Gastrocnemius medialis (tissue), 4 donors: ENCODE data around the gene DYNLT1.

Source experiments
- POLR2A ChIP-seq, 2 donors: fragments of 450-650 bp; IDR thresholded peaks; one replicate each; pipeline ENCODE4 v1.6.1; 2017; ENCODE audit warnings: antibody characterized with exemption in 2 of 2, mild to moderate bottlenecking in 2 of 2, moderate library complexity in 2 of 2
- TF ChIP-seq, protein P1 (sequence below), 5 experiments: fragments of 450-650 bp in 3 of 5; fragments of 200-600 bp in 2 of 5; sonication (generic) in 2 of 5; IDR thresholded peaks in 4 of 5; conservative IDR thresholded peaks in 1 of 5; 1 replicate in 4 of 5; 2 replicates in 1 of 5; pipeline ENCODE4 v1.5.1; 2016 to 2019; ENCODE audit warnings: antibody characterized with exemption in 5 of 5, mild to moderate bottlenecking in 3 of 5, moderate library complexity in 3 of 5

GRCh38 chr6:158686311-158686710, 41.8 kb upstream of the DYNLT1 start:
- TF ChIP-seq, protein P1, sequence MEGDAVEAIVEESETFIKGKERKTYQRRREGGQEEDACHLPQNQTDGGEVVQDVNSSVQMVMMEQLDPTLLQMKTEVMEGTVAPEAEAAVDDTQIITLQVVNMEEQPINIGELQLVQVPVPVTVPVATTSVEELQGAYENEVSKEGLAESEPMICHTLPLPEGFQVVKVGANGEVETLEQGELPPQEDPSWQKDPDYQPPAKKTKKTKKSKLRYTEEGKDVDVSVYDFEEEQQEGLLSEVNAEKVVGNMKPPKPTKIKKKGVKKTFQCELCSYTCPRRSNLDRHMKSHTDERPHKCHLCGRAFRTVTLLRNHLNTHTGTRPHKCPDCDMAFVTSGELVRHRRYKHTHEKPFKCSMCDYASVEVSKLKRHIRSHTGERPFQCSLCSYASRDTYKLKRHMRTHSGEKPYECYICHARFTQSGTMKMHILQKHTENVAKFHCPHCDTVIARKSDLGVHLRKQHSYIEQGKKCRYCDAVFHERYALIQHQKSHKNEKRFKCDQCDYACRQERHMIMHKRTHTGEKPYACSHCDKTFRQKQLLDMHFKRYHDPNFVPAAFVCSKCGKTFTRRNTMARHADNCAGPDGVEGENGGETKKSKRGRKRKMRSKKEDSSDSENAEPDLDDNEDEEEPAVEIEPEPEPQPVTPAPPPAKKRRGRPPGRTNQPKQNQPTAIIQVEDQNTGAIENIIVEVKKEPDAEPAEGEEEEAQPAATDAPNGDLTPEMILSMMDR (IDR thresholded peaks at IDR 0.05 in 4 of 5, conservative IDR thresholded peaks at IDR 0.05 in 1 of 5) = no peak
- no peak for TF ChIP-seq POLR2A (IDR thresholded peaks at IDR 0.05)
